NCI-H2107 treated with DMSO at 0.1 percent for 48 hours (cell line): ENCODE data around the gene TLL1.

ENCODE experiments used
- DNase-seq: peaks from one replicate; lab custom pipeline; 2025; ENCODE audit not compliant: unreplicated experiment; lab: John Stamatoyannopoulos, UW

The TLL1 gene

DNA sequence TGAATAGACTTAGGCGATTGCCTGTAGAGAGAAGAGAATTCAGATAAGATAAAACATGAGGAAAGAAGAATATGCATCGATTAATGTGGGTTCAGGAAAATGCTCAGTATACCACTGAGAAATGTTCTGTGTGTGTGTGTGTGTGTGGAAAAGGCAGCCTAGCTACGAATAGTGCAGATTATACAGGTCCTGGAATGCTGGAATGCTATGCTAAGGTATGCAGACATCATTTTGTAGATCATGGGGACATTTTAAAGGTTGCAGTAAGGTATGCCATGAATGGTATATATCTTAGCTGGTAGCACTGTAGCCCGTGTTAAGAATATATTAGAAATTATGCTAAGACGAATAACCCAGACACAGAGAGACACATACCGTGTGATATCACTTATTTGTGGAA, 267.9 kb downstream of the TLL1 start:
- DNase-seq = no peak

DNA sequence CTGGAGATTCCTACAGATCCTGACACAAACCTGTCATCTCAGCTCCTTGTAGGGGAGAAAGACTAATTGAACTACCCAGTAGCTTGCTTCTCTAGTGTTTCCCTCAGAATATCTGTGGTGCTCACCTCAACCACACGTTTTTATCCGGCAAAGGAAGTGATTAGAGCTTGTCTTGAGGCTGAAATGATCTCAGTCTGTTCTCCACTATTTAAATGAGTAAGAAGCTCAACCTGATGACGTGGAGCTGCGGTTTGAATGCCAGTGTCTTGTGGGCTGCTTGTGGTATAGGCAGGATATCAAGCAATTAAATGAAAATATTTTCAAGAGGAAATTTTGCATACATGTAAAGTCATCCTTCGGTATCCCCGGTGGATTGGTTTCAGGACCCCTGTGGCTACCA, 270.2 kb downstream of the TLL1 start:
- no peak for DNase-seq

GRCh38 chr4:166144607-166145006, 271.6 kb downstream of the TLL1 start:
- DNase-seq = no peak

DNA sequence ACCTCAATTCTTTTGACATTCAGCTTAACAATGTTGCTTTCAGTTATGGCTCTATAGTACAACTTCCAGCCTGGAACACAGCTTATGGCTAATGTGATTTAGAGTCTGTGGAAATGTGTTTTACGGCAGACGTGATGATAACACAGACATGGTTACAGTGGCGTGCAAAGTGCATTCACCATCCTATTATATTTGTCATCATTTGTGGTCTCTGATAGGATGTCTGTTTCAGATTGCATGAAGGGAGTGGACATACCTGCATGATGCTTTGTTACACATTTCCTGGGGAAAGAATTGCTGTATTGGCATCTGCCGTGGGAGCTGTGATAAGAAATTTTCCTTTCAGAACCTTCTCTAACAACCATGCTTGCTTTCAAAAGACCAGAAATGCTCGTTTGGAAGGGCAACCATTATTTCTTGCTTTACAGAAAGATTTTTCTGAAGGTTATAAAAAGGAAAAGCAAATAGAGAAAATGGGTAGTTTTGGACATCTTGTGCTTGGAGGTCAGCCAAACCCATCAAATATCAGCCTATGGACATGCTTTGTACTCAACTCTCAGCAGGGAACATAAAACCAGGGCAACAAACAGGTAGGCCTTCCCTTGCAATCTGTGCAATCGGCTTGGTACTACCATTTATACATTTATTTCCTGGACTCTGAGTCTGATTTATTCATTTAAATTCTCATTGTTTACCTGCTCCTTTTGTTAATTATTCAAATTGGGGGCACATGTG, 273.9 kb downstream of the TLL1 start:
- no peak for DNase-seq
